GM18909 (cell line): ENCODE measurements around the gene AKNA.
A peak's percentile ranks its signal among the peaks of the same experiment; 100 is the strongest.

Experiments
- ATAC-seq: cut with Tn5 transposase; IDR thresholded peaks from one replicate; pipeline ENCODE4 v1.9.1; 2021; ENCODE audit warnings: mild to moderate bottlenecking; ENCODE audit not compliant: unreplicated experiment, poor library complexity

The AKNA gene

GRCh38 chr9:114291064-114291474, 96.7 kb downstream of the AKNA start:
- peak; percentile 45 for ATAC-seq

GRCh38 chr9:114290561-114290986, 97.2 kb downstream of the AKNA start:
- ATAC-seq, result no peak

- ATAC-seq, result no peak
These were observed 98.0 kb downstream of the AKNA start for GRCh38 chr9:114289571-114290481.

- no peak for ATAC-seq
These were observed 98.7 kb downstream of the AKNA start for GRCh38 chr9:114289106-114289505.

GRCh38 chr9:114288193-114289091, 99.3 kb downstream of the AKNA start:
- ATAC-seq, result no peak

GRCh38 chr9:114287763-114288192, 100.0 kb downstream of the AKNA start:
- no peak for ATAC-seq

GRCh38 chr9:114287001-114287762, 100.6 kb downstream of the AKNA start:
- ATAC-seq, result no peak

- ATAC-seq, result no peak
These were observed 101.6 kb downstream of the AKNA start for GRCh38 chr9:114286146-114286679.

GRCh38 chr9:114285166-114285867, 102.5 kb downstream of the AKNA start:
- no peak for ATAC-seq

GRCh38 chr9:114284316-114285060, 103.3 kb downstream of the AKNA start:
- ATAC-seq, result no peak
